ENCODE data around the gene ABHD16B.
"Not testable (repeated sequence)": the region's sequence is repeated elsewhere in the genome, so short reads cannot be mapped to it uniquely, and the experiment has no call there.

ABHD16B gene

DNA sequence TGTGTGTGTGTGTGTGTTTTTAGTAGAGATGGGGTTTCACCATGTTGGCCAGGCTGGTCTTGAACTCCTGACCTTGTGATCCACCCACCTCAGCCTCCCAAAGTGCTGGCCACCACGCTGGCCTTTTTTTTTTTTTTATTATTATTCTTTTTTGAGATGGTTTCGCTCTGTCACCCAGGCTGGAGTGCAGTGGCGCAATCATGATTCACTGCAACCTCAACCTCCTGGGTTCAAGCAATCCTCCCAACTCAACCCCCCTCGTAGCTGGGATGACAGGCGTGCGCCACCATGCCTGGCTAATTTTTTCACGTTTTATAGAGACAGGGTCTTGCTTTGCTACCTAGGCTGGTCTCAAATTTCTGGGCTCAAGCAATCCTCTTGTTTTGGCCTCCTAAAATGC lies 12.9 kb downstream of the ABHD16B start:
- not testable (repeated sequence) for H3K36me3 Mint-ChIP-seq; H3K4me3 Mint-ChIP-seq; H3K27me3 Mint-ChIP-seq; H3K4me1 Mint-ChIP-seq (ENCODE audit: low read depth); H3K9me3 Mint-ChIP-seq (ENCODE audit: low read depth); H3K27ac Mint-ChIP-seq

DNA sequence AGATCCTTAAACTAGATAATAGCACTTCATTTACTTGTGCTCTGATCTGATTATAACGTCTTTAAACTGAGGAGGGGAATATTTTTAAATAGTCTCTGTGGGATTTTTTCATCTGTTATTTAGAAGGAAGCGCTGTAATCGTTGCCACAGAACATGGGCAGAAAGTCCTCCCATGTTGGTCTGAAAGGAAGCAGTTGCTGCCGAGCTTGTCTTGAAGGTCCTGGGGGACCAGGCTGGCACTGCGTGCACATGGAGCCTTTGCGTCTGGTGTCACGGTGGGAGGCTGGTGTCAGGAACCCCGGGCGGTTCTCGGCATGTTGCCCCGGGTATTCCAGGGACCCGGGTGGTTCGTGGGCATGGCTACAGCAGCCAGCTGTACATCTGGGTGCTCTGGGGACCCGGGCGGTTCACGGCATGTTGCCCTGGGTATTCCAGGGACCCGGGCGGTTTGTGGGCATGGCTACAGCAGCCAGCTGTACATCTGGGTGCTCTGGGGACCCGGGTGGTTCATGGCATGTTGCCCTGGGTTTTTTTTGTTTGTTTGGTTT lies 15.3 kb downstream of the ABHD16B start:
- Mint-ChIP-seq H3K27me3 (no peaks in the 10 kb centered on the region), H3K9me3 (ENCODE audit: low read depth) (no peaks in the 10 kb centered on the region), H3K4me1 (ENCODE audit: low read depth) (peaks cover 6% of the 10 kb centered on the region), H3K27ac (no peak overlapping the region), H3K4me3 (no peak overlapping the region), H3K36me3 (peaks cover 6% of the 10 kb centered on the region)

DNA sequence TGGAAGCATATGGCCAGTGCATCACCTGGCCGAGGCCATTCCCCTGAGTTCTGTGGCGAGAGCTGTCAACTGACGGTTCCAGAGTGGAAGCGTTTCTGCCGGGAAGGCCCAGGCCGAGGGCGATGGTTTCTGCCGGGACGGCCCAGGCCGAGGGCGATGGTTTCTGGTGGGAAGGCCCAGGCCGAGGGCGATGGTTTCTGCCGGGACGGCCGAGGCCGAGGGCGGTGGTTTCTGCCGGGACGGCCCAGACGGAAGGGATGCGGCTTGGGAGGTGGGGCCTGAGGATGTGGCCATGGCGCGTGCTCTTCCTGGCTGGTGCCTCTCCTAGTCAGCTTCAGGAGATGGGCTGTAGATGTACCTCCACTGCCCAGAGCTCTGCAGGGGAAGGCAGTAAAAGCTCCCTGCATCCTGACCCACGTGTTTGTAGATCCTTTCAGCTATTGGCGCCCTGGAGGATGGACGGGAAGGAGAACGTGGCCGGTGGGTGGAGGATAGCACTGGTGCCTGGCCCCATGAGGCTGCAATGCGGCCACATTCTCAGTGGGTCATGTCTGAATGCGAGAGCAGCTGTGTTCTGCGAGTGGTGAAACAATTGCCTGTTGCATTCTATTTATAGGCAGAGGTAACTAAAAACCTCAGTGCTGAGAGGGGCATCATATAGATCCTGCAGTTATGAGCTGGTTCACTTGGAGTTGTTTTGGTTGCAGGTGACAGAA lies 16.6 kb downstream of the ABHD16B start:
- Mint-ChIP-seq H3K36me3 (peaks cover 6% of the 10 kb centered on the region), H3K4me1 (ENCODE audit: low read depth) (peaks cover 6% of the 10 kb centered on the region), H3K4me3 (no peak overlapping the region), H3K27ac (no peak overlapping the region), H3K27me3 (no peaks in the 10 kb centered on the region), H3K9me3 (ENCODE audit: low read depth) (no peaks in the 10 kb centered on the region)

DNA sequence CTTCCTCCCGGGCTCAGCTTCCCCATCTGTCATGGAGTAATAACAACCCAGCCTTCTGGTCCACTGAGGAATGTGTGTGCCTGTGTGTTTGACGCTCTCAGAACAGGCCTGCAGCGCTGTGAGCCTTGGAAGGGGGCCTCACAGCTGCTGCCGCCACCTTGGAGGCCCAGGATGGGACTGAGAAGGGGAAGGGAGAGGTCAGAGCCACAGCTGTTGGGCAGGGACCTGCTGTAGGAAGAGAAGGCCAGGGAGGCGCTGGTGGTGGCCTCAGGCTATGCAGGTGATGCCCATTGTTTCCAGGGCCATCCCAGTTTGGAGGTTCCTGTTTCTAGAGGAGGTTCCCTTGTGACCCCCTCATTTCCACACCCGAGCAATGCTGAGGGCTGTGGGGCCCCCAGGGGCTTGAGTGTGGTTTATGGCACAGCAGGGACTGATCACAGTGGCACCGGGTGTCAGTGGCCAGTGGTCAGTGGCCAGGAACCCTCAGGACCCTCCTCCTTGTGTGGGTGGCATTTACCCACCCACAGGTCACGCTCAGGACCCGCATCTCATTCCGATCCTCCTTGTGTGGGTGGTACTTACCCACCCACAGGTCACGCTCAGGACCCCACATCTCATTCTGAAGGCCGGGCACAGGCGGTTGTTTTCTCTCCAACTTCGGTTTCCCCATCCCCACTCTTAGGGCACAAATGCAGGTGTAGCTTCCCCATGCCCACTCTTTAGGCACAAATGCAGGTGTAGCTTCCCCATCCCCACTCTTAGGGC lies 17.8 kb downstream of the ABHD16B start:
- no peaks in the 10 kb centered on the region for H3K27me3 Mint-ChIP-seq
- H3K9me3 Mint-ChIP-seq (ENCODE audit: low read depth): no peaks in the 10 kb centered on the region
- peaks cover 3% of the 10 kb centered on the region for H3K36me3 Mint-ChIP-seq

DNA sequence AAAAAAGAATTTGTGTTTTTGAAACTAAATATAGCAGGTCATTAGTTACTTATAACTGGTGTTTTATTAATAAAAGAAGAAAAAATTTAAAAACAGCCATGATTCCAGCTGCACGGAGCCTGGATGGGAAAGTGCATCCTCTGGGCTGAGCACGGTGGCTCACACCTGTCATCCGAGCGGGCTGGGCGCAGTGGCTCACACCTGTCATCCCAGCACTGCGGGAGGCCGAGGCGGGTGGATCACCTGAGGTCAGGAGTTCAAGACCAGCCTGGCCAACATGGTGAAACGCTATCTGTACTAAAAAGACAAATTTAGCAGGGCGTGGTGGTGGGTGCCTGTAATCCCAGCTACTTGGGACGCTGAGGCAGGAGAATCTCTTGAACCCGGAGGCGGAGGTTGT lies 19.6 kb downstream of the ABHD16B start:
- H3K4me3 Mint-ChIP-seq; H3K27ac Mint-ChIP-seq; H3K9me3 Mint-ChIP-seq (ENCODE audit: low read depth); H3K36me3 Mint-ChIP-seq; H3K27me3 Mint-ChIP-seq; H3K4me1 Mint-ChIP-seq (ENCODE audit: low read depth): not testable (repeated sequence)

More for the DNA sequence above, 17.8 kb downstream of the ABHD16B start:
- no peak overlapping the region for H3K4me3 Mint-ChIP-seq
- H3K4me1 Mint-ChIP-seq (ENCODE audit: low read depth): peaks cover 1% of the 10 kb centered on the region
- no peak overlapping the region for H3K27ac Mint-ChIP-seq

DNA sequence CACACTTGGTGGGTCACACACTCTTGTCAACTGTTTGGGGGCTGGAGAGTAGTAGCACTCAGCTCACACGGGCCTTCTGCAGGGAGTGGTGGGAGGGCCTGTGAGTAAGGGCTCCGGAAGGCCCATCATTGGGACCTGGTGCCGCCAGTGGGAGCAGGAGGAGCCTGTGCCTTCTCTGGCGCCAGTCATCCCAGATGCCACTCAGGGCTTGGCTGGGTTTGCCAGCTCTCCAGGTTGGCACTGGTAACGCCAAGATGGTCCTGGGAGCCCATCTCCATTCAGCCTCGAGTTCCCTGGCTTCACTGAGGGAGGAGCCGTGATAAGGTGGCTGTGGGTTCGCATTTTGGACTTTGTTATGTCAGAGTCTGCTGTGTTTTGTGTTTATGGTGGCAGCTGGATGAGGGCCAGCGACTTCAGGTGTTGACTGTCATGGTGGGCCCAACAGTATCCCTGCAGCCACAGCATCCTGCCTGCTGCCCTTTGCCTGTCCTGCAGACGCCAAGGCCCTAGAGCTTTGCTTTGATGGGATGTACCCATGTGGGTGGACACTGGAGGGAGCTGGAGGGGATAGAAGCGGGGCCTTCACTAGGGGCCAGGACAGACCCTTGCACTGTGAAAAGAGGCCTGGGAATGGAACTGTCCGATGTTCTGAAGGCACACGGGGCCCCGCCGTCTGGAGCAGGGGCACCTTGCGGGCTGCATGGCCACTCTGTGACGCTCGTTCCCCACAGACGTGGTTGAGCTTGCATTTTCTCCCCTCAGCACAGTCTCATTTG lies 20.3 kb downstream of the ABHD16B start:
- no peaks in the 10 kb centered on the region for H3K9me3 Mint-ChIP-seq (ENCODE audit: low read depth)
- no peaks in the 10 kb centered on the region for H3K36me3 Mint-ChIP-seq
- no peaks in the 10 kb centered on the region for H3K27me3 Mint-ChIP-seq
- no peaks in the 10 kb centered on the region for H3K4me1 Mint-ChIP-seq (ENCODE audit: low read depth)
- H3K4me3 Mint-ChIP-seq: no peak overlapping the region
- H3K27ac Mint-ChIP-seq: no peak overlapping the region

DNA sequence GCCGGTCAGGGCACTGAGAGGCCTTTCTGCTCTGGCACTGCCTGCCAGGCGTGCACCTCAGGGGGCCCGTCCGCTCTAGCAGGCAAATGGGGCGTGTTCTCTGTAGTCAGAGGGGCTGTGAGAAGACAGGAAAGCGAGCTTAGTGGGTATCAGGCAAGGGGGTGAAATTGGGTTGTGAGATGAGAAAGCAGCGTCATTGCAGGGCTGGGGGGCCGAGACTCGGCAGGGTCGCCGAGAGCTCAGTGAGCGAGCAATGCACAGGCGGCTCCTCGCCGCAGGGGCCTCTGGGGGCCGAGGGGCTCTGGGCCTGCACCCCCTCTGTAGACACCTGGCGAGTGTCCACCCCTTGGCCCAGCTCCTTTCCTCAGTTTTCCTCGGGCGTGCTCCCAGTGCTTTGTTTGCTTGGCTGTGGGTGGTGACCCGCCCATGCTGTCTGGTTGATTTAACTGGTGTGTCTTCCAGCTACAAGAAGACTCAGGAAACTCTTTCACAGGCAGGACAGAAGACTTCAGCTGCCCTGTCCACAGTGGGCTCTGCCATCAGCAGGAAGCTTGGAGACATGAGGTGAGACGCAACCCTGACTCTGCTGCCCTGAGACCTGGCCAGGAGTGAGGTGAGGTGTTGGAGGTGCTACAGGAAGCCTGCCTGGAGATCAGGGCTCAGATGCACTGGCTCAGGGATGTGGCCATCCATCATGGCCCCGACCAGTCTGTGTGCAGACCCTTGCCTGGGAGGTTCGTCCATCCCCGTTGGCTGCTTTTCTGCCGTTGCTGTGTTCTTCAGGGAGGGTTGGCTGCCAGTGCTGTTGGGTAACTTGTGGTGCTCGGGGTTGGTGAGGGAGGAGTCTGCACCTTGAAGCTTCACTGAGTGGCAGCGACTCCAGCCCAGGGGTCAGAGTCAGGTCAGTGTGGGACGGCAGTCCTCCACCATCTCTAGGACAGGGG lies 21.2 kb downstream of the ABHD16B start:
- no peaks in the 10 kb centered on the region for H3K36me3 Mint-ChIP-seq
- no peaks in the 10 kb centered on the region for H3K27me3 Mint-ChIP-seq
- no peak overlapping the region for H3K4me3 Mint-ChIP-seq
- no peaks in the 10 kb centered on the region for H3K4me1 Mint-ChIP-seq (ENCODE audit: low read depth)
- H3K9me3 Mint-ChIP-seq (ENCODE audit: low read depth): no peaks in the 10 kb centered on the region
- no peak overlapping the region for H3K27ac Mint-ChIP-seq

DNA sequence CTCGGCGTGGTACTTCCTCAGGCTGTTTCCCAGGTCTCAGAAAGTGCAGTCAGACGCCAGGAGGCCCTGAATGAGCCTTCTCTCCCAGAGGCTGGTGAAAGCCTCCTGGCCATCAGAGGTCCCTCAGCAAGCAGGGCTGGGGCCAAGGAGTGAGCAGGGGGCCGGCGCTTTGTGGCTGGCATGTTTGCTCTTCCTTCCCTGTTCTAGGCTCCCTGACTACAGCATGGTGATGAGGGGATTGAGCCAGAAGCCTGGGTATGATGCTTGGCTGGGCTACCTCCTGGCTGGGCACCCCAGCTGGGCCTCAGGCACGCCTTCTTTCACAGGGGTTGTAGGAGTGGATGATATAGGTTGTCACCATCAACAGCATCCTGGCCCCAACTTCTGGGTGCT lies 21.9 kb downstream of the ABHD16B start:
- Mint-ChIP-seq H3K36me3 (no peaks in the 10 kb centered on the region), H3K4me1 (ENCODE audit: low read depth) (no peaks in the 10 kb centered on the region), H3K4me3 (no peak overlapping the region), H3K9me3 (ENCODE audit: low read depth) (no peaks in the 10 kb centered on the region), H3K27me3 (no peaks in the 10 kb centered on the region), H3K27ac (no peak overlapping the region)

DNA sequence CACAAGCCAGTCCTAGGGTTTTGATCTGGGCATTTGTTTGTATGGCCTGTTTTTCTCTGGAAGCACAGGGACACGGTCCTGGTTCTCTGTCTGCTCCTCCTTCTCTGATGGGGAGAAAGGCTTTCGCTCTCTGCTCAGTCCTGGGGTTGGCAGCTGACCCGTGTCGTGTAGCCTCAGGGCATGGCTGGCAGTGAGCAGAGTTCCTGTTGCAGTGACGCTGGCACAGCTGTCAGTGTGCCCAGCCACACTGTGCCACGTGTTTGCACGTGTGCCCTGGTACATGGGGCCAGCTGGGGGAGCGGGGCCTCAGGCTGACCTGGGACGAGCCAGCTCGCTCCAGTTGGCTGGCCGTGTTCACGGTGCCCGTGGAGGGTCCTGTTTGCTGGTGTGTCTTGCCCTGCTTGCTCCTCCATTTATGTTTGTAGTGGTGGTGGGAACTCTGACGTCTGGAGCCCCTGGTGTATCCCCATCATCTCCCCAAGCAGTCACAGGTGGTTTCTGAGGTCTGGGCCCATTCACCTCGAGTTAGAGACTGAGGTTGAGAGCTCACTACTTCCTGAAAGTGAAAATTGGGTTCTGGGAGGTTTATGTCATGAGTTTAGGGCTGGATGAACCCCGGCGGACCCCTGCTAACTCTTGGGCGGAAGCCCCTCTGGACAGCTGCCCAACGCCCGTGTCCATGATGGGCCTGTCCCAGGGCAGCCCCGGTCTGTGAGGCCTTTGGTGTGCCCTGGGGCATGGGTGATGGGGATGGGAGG lies 23.4 kb downstream of the ABHD16B start:
- Mint-ChIP-seq H3K36me3 (no peaks in the 10 kb centered on the region), H3K4me1 (ENCODE audit: low read depth) (no peaks in the 10 kb centered on the region), H3K4me3 (no peak overlapping the region), H3K27ac (no peak overlapping the region), H3K9me3 (ENCODE audit: low read depth) (no peaks in the 10 kb centered on the region), H3K27me3 (no peaks in the 10 kb centered on the region)

DNA sequence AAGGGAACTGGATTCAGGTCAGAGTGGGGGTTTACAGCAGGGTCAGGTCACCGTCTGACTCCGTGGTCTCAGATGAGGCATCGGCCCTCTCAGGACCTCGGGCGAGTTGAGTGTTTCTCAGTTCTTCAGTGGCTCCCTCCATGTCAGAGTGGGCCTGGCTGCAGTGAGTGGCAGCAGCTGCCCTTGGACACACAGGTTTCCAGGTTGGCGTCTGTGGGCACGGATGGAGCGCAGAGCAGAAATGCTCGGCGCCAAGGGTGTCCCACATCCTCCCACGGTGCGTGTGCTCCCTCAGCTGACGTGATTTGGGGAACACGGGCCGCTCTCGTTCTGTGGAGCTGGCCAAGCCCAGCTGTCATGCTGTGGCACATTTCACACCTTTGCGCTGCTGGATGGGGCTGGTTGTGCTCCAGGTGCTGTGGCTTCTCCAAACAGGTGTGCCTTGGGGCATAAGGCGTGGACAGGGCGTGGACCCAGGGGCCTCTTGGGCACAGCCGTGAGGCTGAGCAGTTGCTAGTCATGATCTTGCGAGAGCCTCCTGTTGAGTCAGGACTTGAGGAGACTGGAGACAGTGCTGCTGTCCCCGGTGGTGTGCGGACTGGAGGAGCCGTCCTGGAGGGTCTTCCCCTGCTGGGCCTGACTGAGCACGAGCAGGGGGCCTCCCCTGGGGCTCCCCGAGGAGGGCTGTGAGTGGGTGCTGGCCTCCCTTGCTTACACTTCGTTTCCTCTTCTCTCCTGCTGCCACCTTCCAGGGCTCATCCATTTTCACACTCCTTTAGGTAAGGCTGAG lies 24.2 kb downstream of the ABHD16B start:
- Mint-ChIP-seq H3K36me3 (no peaks in the 10 kb centered on the region), H3K9me3 (ENCODE audit: low read depth) (no peaks in the 10 kb centered on the region), H3K27ac (no peak overlapping the region)

DNA sequence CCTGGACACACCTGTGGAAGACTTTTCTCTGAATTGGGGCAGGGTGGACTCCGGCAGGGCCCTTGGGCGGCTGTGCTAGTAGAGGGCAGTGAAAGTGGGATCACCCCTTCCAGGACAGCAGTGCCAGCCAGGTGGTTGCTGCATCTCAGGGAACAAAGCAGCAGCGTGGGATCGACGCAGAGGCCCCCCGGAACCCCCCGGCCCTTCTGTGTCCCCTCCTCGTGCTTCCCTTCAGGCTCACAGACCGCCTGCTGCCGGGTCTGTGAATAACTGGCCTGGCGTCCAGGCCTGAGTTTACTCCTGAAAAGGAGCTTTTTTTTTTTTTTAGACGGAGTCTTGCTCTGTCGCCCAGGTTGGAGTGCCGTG lies 24.7 kb downstream of the ABHD16B start:
- Mint-ChIP-seq H3K4me1 (ENCODE audit: low read depth) (no peaks in the 10 kb centered on the region), H3K36me3 (no peaks in the 10 kb centered on the region), H3K9me3 (ENCODE audit: low read depth) (no peaks in the 10 kb centered on the region), H3K4me3 (no peak overlapping the region), H3K27me3 (no peaks in the 10 kb centered on the region), H3K27ac (no peak overlapping the region)

More for the DNA sequence above, 24.2 kb downstream of the ABHD16B start:
- H3K4me3 Mint-ChIP-seq: no peak overlapping the region
- H3K27me3 Mint-ChIP-seq: no peaks in the 10 kb centered on the region
- no peaks in the 10 kb centered on the region for H3K4me1 Mint-ChIP-seq (ENCODE audit: low read depth)

DNA sequence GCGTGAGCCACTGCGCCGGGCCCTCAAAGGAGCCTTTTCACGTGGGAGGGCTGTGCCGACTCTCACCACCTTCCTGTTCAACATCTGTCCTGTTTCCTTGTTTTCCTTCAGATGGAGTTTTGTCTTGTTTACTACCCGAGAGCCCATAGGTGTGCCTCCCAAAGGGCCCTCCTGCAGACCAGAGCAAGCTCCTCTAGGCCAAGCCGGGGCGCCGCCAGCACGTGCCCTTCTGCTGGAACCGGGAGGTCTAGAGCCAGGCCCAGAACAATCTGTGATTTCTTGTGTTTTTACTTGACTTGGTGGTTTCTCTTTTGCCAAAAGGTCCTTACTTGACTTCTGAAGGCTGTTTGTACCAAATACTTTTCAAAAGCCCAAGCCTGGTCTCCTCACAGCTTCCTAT lies 25.6 kb downstream of the ABHD16B start:
- Mint-ChIP-seq H3K27me3 (no peaks in the 10 kb centered on the region), H3K9me3 (ENCODE audit: low read depth) (no peaks in the 10 kb centered on the region), H3K4me3 (no peak overlapping the region), H3K27ac (no peak overlapping the region), H3K36me3 (no peaks in the 10 kb centered on the region), H3K4me1 (ENCODE audit: low read depth) (no peaks in the 10 kb centered on the region)
